ENCODE measurements around the gene CNIH2. TPM values are rescaled to one million over a fixed set of nuclear protein-coding genes. Genes with fewer than 3 reads are reported as not detected.

Gene CNIH2
- total and polyA plus RNA-seq, 8 donors: 0.81 to 5.2 (median 3.6) TPM

DNA sequence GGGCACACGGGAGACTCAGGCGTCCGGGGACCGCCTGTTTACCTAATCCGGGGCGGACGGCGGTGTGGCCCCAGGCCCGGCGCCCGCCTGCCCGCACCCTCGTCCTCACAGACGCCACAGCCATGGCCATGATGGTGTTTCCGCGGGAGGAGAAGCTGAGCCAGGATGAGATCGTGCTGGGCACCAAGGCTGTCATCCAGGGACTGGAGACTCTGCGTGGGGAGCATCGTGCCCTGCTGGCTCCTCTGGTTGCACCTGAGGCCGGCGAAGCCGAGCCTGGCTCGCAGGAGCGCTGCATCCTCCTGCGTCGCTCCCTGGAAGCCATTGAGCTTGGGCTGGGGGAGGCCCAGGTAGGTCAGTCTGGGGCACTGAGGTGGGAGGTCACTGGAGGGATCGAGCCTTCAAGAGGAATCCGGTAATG is 19.5 kb upstream of the CNIH2 start:
- H3K27ac ChIP-seq: peak overlapping the region; percentile 55 to 82
- no peak for DNase-seq
- peaks cover 0 to 27% of the 10 kb centered on the region in 2 donors for H3K27me3 ChIP-seq
- no peaks in the 10 kb centered on the region for H3K9me3 ChIP-seq
- H3K4me3 ChIP-seq: peak overlapping the region; percentile 89 to 99
- ATAC-seq: no peak
- H3K36me3 ChIP-seq: peaks cover 0 to 35% of the 10 kb centered on the region in 2 donors
- intact Hi-C loops (cut with DNase I): no loop called here
- peaks cover 6 to 17% of the 10 kb centered on the region in 2 donors for H3K4me1 ChIP-seq
- TF ChIP-seq CTCF (IDR thresholded peaks at IDR 0.05): peak in 1 of 2 donors; percentile 27

- ATAC-seq (no peak), DNase-seq (no peak)
- no peak overlapping the region for H3K4me3 ChIP-seq
- H3K4me1 ChIP-seq: peaks cover 6 to 17% of the 10 kb centered on the region in 2 donors
- no peaks in the 10 kb centered on the region for H3K9me3 ChIP-seq
- H3K27me3 ChIP-seq: peaks cover 0 to 27% of the 10 kb centered on the region in 2 donors
- peaks cover 0 to 40% of the 10 kb centered on the region in 2 donors for H3K36me3 ChIP-seq
- no peak for TF ChIP-seq CTCF (IDR thresholded peaks at IDR 0.05)
- intact Hi-C loops (cut with DNase I): no loop called here
- no peak overlapping the region for H3K27ac ChIP-seq
Observed at GRCh38 chr11:66259225-66259624, 18.8 kb upstream of the CNIH2 start.

DNA sequence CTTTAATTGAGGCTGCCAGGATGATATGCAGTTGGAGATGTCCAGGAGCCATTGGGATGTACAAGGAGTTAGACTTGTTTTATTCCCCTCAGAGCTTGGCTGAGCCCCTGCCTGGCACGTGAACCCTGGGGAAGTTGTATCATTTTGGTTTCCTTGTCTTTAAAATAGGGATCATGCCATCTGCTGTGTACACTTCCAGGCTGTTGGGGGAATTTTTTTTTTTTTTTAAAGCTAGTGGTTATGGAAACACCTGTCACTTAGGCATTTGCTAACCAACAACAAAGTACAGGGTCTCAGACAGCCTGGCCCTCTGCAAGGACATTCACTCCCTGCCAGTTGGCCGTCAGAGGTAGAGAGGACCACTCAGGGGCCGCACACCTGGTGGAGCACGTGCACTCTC is 18.0 kb upstream of the CNIH2 start:
- H3K4me1 ChIP-seq: peaks cover 6 to 17% of the 10 kb centered on the region in 2 donors

GRCh38 chr11:66261578-66261977 is 16.4 kb upstream of the CNIH2 start:
- no peak overlapping the region for H3K4me3 ChIP-seq
- H3K9me3 ChIP-seq: no peaks in the 10 kb centered on the region
- ATAC-seq: no peak
- H3K36me3 ChIP-seq: peaks cover 0 to 56% of the 10 kb centered on the region in 2 donors
- no peak for DNase-seq
- peaks cover 6 to 17% of the 10 kb centered on the region in 2 donors for H3K4me1 ChIP-seq
- intact Hi-C loops (cut with DNase I): no loop called here
- no peak overlapping the region for H3K27ac ChIP-seq
- TF ChIP-seq CTCF (IDR thresholded peaks at IDR 0.05): no peak
- peaks cover 0 to 15% of the 10 kb centered on the region in 2 donors for H3K27me3 ChIP-seq

More for the DNA sequence above, 18.0 kb upstream of the CNIH2 start:
- peaks cover 0 to 47% of the 10 kb centered on the region in 2 donors for H3K36me3 ChIP-seq
- no peak overlapping the region for H3K4me3 ChIP-seq
- peaks cover 0 to 27% of the 10 kb centered on the region in 2 donors for H3K27me3 ChIP-seq
- no peaks in the 10 kb centered on the region for H3K9me3 ChIP-seq
- DNase-seq (no peak), ATAC-seq (no peak)
- TF ChIP-seq CTCF (IDR thresholded peaks at IDR 0.05): no peak
- H3K27ac ChIP-seq: no peak overlapping the region
- intact Hi-C loops (cut with DNase I): no loop called here

- Histone ChIP-seq H3K9me3 (no peaks in the 10 kb centered on the region), H3K27me3 (peaks cover 0 to 9% of the 10 kb centered on the region in 2 donors), H3K36me3 (peaks cover 0 to 56% of the 10 kb centered on the region in 2 donors), H3K4me1 (peaks cover 9 to 18% of the 10 kb centered on the region in 2 donors), H3K27ac (no peak overlapping the region), H3K4me3 (no peak overlapping the region)
- intact Hi-C loops (cut with DNase I): no loop called here
- no peak for DNase-seq
- ATAC-seq: no peak
- no peak for TF ChIP-seq CTCF (IDR thresholded peaks at IDR 0.05)
Observed at GRCh38 chr11:66262191-66262590, 15.8 kb upstream of the CNIH2 start.

Data from left lung (tissue), 10 donors.